ENCODE measurements around the gene TMPRSS3.
A peak's percentile ranks its signal among the peaks of the same experiment; 100 is the strongest.
"Not testable (repeated sequence)": the region's sequence is repeated elsewhere in the genome, so short reads cannot be mapped to it uniquely, and the experiment has no call there.

The TMPRSS3 gene

GRCh38 chr21:42427809-42428419 is 32.1 kb upstream of the TMPRSS3 start:
- DNase-seq, result no peak

GRCh38 chr21:42426876-42427480 is 31.1 kb upstream of the TMPRSS3 start:
- no peak for DNase-seq

- DNase-seq, result no peak
Measured at GRCh38 chr21:42426424-42426823, 30.6 kb upstream of the TMPRSS3 start.

GRCh38 chr21:42425591-42425990 is 29.7 kb upstream of the TMPRSS3 start:
- DNase-seq, result no peak

- DNase-seq, result peak; percentile 32
Measured at GRCh38 chr21:42424914-42425541, 29.2 kb upstream of the TMPRSS3 start.

GRCh38 chr21:42423685-42424084 is 27.8 kb upstream of the TMPRSS3 start:
- no peak for DNase-seq

- peak; percentile 46 for DNase-seq
Measured at GRCh38 chr21:42423197-42423675, 27.4 kb upstream of the TMPRSS3 start.

- DNase-seq, result no peak
Measured at GRCh38 chr21:42421018-42421793, 25.4 kb upstream of the TMPRSS3 start.

GRCh38 chr21:42419845-42420244 is 24.0 kb upstream of the TMPRSS3 start:
- no peak for DNase-seq

GRCh38 chr21:42418886-42419285 is 23.0 kb upstream of the TMPRSS3 start:
- no peak for DNase-seq

GRCh38 chr21:42417533-42417932 is 21.7 kb upstream of the TMPRSS3 start:
- DNase-seq, result no peak

- peak; percentile 93 for DNase-seq
Measured at GRCh38 chr21:42414928-42415769, 19.3 kb upstream of the TMPRSS3 start.

GRCh38 chr21:42414553-42414927 is 18.7 kb upstream of the TMPRSS3 start:
- DNase-seq, result no peak

- DNase-seq, result no peak
Measured at GRCh38 chr21:42414066-42414465, 18.2 kb upstream of the TMPRSS3 start.

GRCh38 chr21:42413500-42413899 is 17.6 kb upstream of the TMPRSS3 start:
- DNase-seq, result no peak

- no peak for DNase-seq
Measured at GRCh38 chr21:42413093-42413492, 17.2 kb upstream of the TMPRSS3 start.

- DNase-seq, result no peak
Measured at GRCh38 chr21:42412636-42412933, 16.7 kb upstream of the TMPRSS3 start.

- DNase-seq, result no peak
Measured at GRCh38 chr21:42411891-42412635, 16.2 kb upstream of the TMPRSS3 start.

- DNase-seq, result no peak
Measured at GRCh38 chr21:42411197-42411869, 15.5 kb upstream of the TMPRSS3 start.

GRCh38 chr21:42409366-42409765 is 13.5 kb upstream of the TMPRSS3 start:
- no peak for DNase-seq

GRCh38 chr21:42408718-42409117 is 12.9 kb upstream of the TMPRSS3 start:
- not testable (repeated sequence) for DNase-seq

GRCh38 chr21:42407476-42407875 is 11.6 kb upstream of the TMPRSS3 start:
- no peak for DNase-seq
